CD4-positive, alpha-beta T cell (primary cell): Measurements from ENCODE around the gene CYTH4. TPM values are rescaled to one million over a fixed set of nuclear protein-coding genes. Genes with fewer than 3 reads are reported as not detected.

Experiments used
- ATAC-seq: fragments of 200-7000 bp; cut with Tn5 transposase; one replicate; pipeline ENCODE4 v1.10.0; 2022; ENCODE audit warnings: mild to moderate bottlenecking; ENCODE audit not compliant: poor library complexity
- CTCF ChIA-PET: fragments of 350-600 bp; sonication (Branson Sonifier 250); formaldehyde crosslinking; loops from one replicate; lab custom pipeline; 2021; ENCODE audit warnings: antibody characterized with exemption, inconsistent platforms; lab: Charles Lee
- POLR2A ChIA-PET: fragments of 350-600 bp; sonication (Branson Sonifier 250); formaldehyde crosslinking; loops from one replicate; lab custom pipeline; 2021; ENCODE audit warnings: antibody characterized with exemption, inconsistent platforms; lab: Charles Lee
- DNase-seq, 14 experiments: peaks; one replicate each; pipeline ENCODE4 v3.0.0-alpha.2; 2013 to 2020; ENCODE audit warnings: mixed read lengths in 2 of 14
- H3K27ac ChIP-seq, 2 donors: one replicate each; pipeline versions ENCODE4 v1.5.1 to v1.7.0; 2013; ENCODE audit warnings: low read length in 2 of 2, low read depth in 1 of 2, mild to moderate bottlenecking in 1 of 2
- H3K27me3 ChIP-seq, 2 experiments: 1 replicate in 1 of 2; 2 replicates in 1 of 2; pipeline versions ENCODE4 v1.6.1 to v1.7.0; 2013; ENCODE audit warnings: low read length in 2 of 2, control low read depth in 1 of 2, mild to moderate bottlenecking in 1 of 2, moderate library complexity in 1 of 2; ENCODE audit not compliant: insufficient read depth in 2 of 2, control insufficient read depth in 1 of 2
- H3K36me3 ChIP-seq: one replicate; pipeline ENCODE4 v1.6.1; 2013; ENCODE audit warnings: low read length, control low read depth; ENCODE audit not compliant: insufficient read depth
- H3K4me1 ChIP-seq: one replicate; pipeline ENCODE4 v1.6.1; 2013; ENCODE audit warnings: low read length, control low read depth; ENCODE audit not compliant: insufficient read depth
- H3K4me3 ChIP-seq: one replicate; pipeline ENCODE4 v1.5.1; 2013; ENCODE audit warnings: mild to moderate bottlenecking, low read length, moderate library complexity
- H3K9me3 ChIP-seq, 2 experiments: 1 replicate in 1 of 2; 2 replicates in 1 of 2; pipeline versions ENCODE4 v1.6.1 to v1.7.0; 2013; ENCODE audit warnings: low read length in 2 of 2, mild to moderate bottlenecking in 2 of 2, control low read depth in 1 of 2, moderate library complexity in 1 of 2; ENCODE audit not compliant: control insufficient read depth in 1 of 2, insufficient read depth in 1 of 2
- H3K27ac Mint-ChIP-seq: one replicate; pipeline ENCODE4 v1.8.0; 2020; ENCODE audit warnings: mixed read lengths
- H3K27me3 Mint-ChIP-seq: one replicate; pipeline ENCODE4 v1.8.0; 2021; ENCODE audit warnings: mixed read lengths
- H3K36me3 Mint-ChIP-seq: one replicate; pipeline ENCODE4 v1.8.0; 2021; ENCODE audit warnings: low read depth, mixed read lengths
- H3K4me1 Mint-ChIP-seq: one replicate; pipeline ENCODE4 v1.8.0; 2021; ENCODE audit warnings: low read depth, mixed read lengths
- H3K4me3 Mint-ChIP-seq: one replicate; pipeline ENCODE4 v1.8.0; 2020; ENCODE audit warnings: mild to moderate bottlenecking, mixed read lengths
- H3K9me3 Mint-ChIP-seq: one replicate; pipeline ENCODE4 v1.8.0; 2020; ENCODE audit warnings: mixed read lengths
- intact Hi-C, 2 experiments: fragments of 100-400 bp; cut with DNase I in 1 of 2; cut with micrococcal nuclease in 1 of 2; formaldehyde crosslinking; loops; one replicate each; pipeline versions ENCODE4 v1.15.1 to v1.9.0; 2023 to 2025; cut with DNase I, micrococcal nuclease
- total RNA-seq, 174 experiments: library from RNA in 2 of 174; stranded (reverse) in 2 of 174; gene quantifications; one replicate each; pipeline ENCODE4 v1.2.3 and lab custom pipeline; 2021 to 2026
- TF ChIP-seq, protein P1 (sequence below): fragments of 200-600 bp; IDR thresholded peaks from one replicate; pipeline ENCODE4 v1.8.0; 2022; ENCODE audit warnings: antibody characterized with exemption, mild to moderate bottlenecking

Gene CYTH4
- total RNA-seq, 2 experiments from 2014 or later, result 134 to 138 TPM

DNA sequence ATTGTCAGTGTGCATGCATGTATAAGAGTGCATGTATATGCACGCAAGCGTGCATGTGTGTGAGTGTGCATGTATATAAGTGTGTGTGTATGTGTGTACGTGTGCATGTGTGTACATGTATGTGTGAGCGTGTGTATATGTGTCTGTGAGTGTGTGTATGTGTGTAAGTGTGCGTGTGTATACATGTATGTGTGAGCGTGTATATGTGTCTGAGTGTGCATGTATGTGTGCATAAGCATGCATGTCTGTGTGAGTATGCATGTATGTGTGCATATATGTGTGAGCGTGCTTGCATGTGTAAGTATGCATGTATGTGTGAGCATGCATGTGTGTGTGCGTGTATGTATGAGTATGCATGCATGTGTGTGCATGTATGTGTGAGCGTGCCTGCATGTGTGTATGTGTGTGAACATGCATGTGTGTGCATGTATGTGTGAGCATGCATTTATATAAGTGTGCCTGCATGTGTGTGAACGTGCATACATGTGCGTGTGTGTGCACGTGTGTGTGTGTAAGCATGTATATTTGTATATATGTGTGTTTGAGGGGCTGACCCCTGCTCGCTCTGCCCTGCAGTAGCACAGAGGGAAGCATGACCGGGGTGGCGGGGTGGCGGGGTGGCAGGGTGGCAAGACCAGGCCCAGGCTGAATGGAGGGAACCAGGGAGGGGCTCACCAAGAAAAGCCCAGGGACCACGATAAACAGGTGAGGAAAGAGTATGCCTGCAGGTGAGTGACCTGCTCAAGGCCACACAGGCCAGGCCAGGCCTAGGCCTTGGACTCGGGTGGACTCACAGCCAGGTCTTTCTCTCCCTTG, 26.3 kb downstream of the CYTH4 start:
- peaks cover 88% of the 10 kb centered on the region for H3K36me3 Mint-ChIP-seq
- CTCF ChIA-PET, result no interaction called here
- DNase-seq, result no peak
- H3K9me3 Mint-ChIP-seq, result no peaks in the 10 kb centered on the region
- intact Hi-C loops, result no loop called here
- H3K4me3 ChIP-seq, result no peak overlapping the region
- peak overlapping the region; percentile 47 to 97 for H3K27ac ChIP-seq
- H3K4me1 ChIP-seq, result peaks cover 100% of the 10 kb centered on the region
- ATAC-seq, result no peak
- no peaks in the 10 kb centered on the region for H3K9me3 ChIP-seq
- H3K36me3 ChIP-seq, result peaks cover 78% of the 10 kb centered on the region
- TF ChIP-seq, protein P1, sequence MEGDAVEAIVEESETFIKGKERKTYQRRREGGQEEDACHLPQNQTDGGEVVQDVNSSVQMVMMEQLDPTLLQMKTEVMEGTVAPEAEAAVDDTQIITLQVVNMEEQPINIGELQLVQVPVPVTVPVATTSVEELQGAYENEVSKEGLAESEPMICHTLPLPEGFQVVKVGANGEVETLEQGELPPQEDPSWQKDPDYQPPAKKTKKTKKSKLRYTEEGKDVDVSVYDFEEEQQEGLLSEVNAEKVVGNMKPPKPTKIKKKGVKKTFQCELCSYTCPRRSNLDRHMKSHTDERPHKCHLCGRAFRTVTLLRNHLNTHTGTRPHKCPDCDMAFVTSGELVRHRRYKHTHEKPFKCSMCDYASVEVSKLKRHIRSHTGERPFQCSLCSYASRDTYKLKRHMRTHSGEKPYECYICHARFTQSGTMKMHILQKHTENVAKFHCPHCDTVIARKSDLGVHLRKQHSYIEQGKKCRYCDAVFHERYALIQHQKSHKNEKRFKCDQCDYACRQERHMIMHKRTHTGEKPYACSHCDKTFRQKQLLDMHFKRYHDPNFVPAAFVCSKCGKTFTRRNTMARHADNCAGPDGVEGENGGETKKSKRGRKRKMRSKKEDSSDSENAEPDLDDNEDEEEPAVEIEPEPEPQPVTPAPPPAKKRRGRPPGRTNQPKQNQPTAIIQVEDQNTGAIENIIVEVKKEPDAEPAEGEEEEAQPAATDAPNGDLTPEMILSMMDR, result no peak
- peak overlapping the region; percentile 95 for H3K27ac Mint-ChIP-seq
- no peaks in the 10 kb centered on the region for H3K27me3 ChIP-seq
- POLR2A ChIA-PET, result interaction anchor here (1.2 to 1.9 kb wide), 8 partner anchors 10 to 177 kb away, joined by 3 to 20 read pairs (median 7); partner anchors contain the start of genes CYTH4, IL2RB and MFNG
- H3K4me1 Mint-ChIP-seq, result peaks cover 87% of the 10 kb centered on the region
- peak overlapping the region; percentile 64 for H3K4me3 Mint-ChIP-seq
- no peaks in the 10 kb centered on the region for H3K27me3 Mint-ChIP-seq

DNA sequence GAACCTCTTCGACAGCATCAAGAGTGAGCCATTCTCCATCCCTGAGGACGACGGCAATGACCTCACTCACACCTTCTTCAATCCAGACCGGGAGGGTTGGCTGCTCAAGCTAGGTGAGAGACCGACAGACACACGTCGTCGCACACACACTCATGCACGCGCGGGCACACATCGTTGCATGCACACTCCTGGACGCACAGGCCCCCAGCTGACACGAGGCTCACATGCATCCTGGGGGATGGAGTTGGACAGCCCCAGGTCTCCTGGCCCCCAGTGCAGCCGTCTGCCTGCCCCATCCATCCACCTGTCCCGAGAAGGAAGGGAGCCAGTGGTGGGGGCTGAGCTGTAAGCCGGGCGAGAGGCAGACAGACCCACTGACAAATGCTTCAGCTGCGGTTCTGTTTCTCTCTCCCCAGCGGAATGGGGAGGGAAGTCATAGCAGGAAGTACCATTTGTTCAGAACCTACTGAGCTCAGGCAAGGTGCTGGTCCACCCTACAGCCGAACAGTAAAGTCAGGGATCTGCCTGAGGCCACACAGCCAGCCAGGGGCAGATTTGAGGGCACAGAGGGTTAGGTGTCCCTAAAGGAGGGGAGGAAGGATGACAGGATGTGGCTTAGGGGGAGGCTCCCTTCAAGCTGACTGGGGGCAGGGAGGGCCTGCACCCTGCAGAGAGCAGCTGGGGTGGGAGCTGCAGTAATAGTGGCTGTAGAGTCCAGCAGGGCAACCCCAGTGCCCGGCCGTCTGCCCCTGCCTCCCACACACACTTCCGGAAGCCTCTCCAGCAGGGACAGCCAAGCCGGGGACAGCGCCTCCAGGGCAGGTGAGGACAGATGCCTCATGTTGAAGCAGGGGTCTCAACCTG, 27.1 kb downstream of the CYTH4 start:
- ATAC-seq (peak; percentile 56), DNase-seq (peak; percentile 13 to 88 (median 49))
- H3K9me3 ChIP-seq, result no peaks in the 10 kb centered on the region
- peak overlapping the region; percentile 47 to 81 for H3K27ac ChIP-seq
- CTCF ChIA-PET, result interaction anchor here (0.6 to 1.0 kb wide), 3 partner anchors 42 to 162 kb away, joined by 3 to 4 read pairs (median 3); no protein-coding TSS in a partner anchor
- Mint-ChIP-seq H3K36me3 (peaks cover 86% of the 10 kb centered on the region), H3K9me3 (no peaks in the 10 kb centered on the region), H3K4me3 (peak overlapping the region; percentile 77), H3K27me3 (no peaks in the 10 kb centered on the region), H3K4me1 (peaks cover 86% of the 10 kb centered on the region), H3K27ac (peak overlapping the region; percentile 95)
- intact Hi-C loops, result no loop called here
- POLR2A ChIA-PET, result interaction anchor here (0.7 to 2.0 kb wide), 22 partner anchors 9 to 299 kb away, joined by 3 to 20 read pairs (median 4); partner anchors contain the start of genes CYTH4, IL2RB, MFNG and RAC2
- H3K4me3 ChIP-seq, result peak overlapping the region; percentile 30
- peaks cover 100% of the 10 kb centered on the region for H3K4me1 ChIP-seq
- no peaks in the 10 kb centered on the region for H3K27me3 ChIP-seq
- H3K36me3 ChIP-seq, result peaks cover 77% of the 10 kb centered on the region
- TF ChIP-seq, protein P1, result no peak

DNA sequence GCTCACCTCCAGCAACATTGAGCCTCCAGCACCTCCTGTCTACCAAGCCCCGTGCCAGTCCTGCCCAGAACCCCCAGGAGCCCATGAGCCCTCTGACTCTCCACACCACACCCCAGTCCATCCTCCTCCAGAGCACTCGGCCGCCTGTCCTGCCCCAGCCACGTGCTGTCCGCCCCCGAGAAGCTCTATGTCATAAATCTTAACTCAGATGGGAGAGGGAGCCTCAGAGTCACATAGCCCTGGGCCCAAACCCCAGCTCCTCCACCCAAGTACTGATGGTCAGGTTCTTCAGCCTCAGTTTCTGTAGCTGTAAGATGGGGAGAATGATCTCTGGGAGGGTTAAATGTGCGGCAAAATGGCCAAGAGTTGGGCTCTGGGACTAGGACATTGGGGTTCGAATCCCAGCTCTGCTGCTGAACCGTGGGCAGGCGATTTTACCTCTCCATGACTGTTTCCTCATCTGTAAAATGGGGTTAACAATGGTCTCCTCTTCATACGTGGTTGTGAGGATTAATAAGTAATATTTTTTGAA, 27.8 kb downstream of the CYTH4 start:
- DNase-seq, result no peak
- peaks cover 85% of the 10 kb centered on the region for H3K36me3 Mint-ChIP-seq
- H3K27ac Mint-ChIP-seq, result peak overlapping the region; percentile 95

More for the DNA sequence above, 27.8 kb downstream of the CYTH4 start:
- H3K4me1 Mint-ChIP-seq, result peaks cover 86% of the 10 kb centered on the region
- H3K27me3 ChIP-seq, result no peaks in the 10 kb centered on the region
- peak overlapping the region; percentile 30 for H3K4me3 ChIP-seq
- peak overlapping the region; percentile 47 to 81 for H3K27ac ChIP-seq
- ChIA-PET POLR2A (interaction anchor here (0.7 to 2.0 kb wide), 22 partner anchors 9 to 298 kb away, joined by 3 to 20 read pairs (median 4); partner anchors contain the start of genes CYTH4, IL2RB, MFNG and RAC2), CTCF (interaction anchor here (0.6 to 1.5 kb wide), 4 partner anchors 43 to 161 kb away, joined by 3 to 4 read pairs (median 3); no protein-coding TSS in a partner anchor)
- no peaks in the 10 kb centered on the region for H3K9me3 Mint-ChIP-seq
- H3K4me3 Mint-ChIP-seq, result peak overlapping the region; percentile 77
- no peak for ATAC-seq
- H3K27me3 Mint-ChIP-seq, result no peaks in the 10 kb centered on the region
- no peaks in the 10 kb centered on the region for H3K9me3 ChIP-seq
- TF ChIP-seq, protein P1, result no peak
- intact Hi-C loops, result no loop called here
- peaks cover 100% of the 10 kb centered on the region for H3K4me1 ChIP-seq
- H3K36me3 ChIP-seq, result peaks cover 70% of the 10 kb centered on the region
